ENCODE data around the gene RSPH3. TPM values are rescaled to one million over a fixed set of nuclear protein-coding genes. Genes with fewer than 3 reads are reported as not detected.
A peak's percentile ranks its signal among the peaks of the same experiment; 100 is the strongest.
"Not testable (repeated sequence)": the region's sequence is repeated elsewhere in the genome, so short reads cannot be mapped to it uniquely, and the experiment has no call there.

RSPH3 gene
- total and polyA plus RNA-seq, 3 experiments from 2014 or later: 3.3 to 4.4 (median 4.2) TPM

DNA sequence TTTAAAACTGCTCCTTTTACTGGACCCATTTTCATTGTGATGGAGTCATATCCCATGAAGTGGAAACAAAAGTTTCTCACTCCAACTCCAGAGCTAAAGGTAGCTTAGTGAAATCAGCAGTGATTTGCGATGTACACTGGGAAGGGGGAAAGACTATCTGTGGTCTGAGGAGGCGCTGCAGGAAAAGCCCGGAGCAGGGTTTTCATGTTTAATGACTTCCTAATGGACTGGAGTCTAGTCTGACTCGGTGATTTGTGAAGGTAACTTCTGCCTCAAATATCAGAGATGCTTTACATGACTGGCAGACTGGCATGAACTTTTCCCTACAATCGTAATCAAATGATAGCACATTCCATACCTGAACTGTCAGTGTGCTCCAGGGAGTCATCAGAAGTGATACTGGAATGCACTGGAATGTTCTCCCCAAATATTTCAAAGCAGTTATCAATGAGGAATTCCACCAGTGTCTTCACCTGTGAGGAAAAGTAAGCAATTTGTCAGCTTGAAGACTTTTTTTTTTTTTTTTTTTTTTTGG is 37.8 kb upstream of the RSPH3 start:
- CTCF ChIA-PET: interaction anchor here (1.8 to 11.8 kb wide), 3 partner anchors 26 to 90 kb away, joined by 4 to 288 read pairs (median 100); no protein-coding TSS in a partner anchor
- POLR2A ChIA-PET: interaction anchor here (0.6 to 1.4 kb wide), 5 partner anchors 8 to 1658 kb away, joined by 3 to 6 read pairs (median 3); no protein-coding TSS in a partner anchor
- H3K4me1 Mint-ChIP-seq: peaks cover 79 to 95% (median 87%) of the 10 kb centered on the region in 3 donors
- Histone ChIP-seq H3K4me3 (ENCODE audit: low read length) (no peak overlapping the region), H3K36me3 (ENCODE audit: insufficient read depth, low read length) (peaks cover 65% of the 10 kb centered on the region), H3K4me1 (ENCODE audit: insufficient read depth, low read length) (peaks cover 65% of the 10 kb centered on the region), H3K9me3 (ENCODE audit: low read length) (no peaks in the 10 kb centered on the region), H3K27ac (ENCODE audit: low read depth, low read length) (no peak overlapping the region), H3K27me3 (ENCODE audit: insufficient read depth, low read length, poor library complexity, severe bottlenecking) (no peaks in the 10 kb centered on the region)
- peak overlapping the region; percentile 76 to 100 (median 95) for H3K27ac Mint-ChIP-seq
- H3K27me3 Mint-ChIP-seq: no peaks in the 10 kb centered on the region
- peak overlapping the region; percentile 72 to 100 (median 99) for H3K4me3 Mint-ChIP-seq
- peaks cover 55 to 86% (median 55%) of the 10 kb centered on the region in 3 donors for H3K36me3 Mint-ChIP-seq
- no peaks in the 10 kb centered on the region for H3K9me3 Mint-ChIP-seq
- no peak for DNase-seq

DNA sequence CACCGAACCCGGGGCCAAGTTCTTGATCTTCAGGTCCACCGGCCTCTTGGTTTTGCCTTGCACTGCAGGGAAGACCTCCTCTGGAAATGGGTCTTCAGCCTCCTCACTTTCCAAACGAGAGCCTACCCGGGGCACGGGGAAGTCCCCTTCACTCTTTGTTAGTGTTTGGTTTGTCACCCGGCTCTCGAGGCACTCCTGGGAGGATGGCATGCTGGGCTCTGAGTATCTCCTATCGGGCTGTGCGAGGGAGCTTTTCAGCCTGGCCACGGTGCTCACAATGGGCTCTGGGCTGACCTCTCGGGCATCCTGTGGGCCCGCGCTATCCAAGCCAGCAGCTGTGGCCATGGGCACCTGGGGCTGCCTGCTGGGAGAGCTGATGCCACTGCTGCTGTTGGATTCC is 36.7 kb upstream of the RSPH3 start:
- Mint-ChIP-seq H3K4me1 (peaks cover 74 to 91% (median 79%) of the 10 kb centered on the region in 3 donors), H3K9me3 (no peaks in the 10 kb centered on the region), H3K27me3 (no peaks in the 10 kb centered on the region), H3K36me3 (peaks cover 44 to 74% (median 46%) of the 10 kb centered on the region in 3 donors), H3K4me3 (peak overlapping the region; percentile 62 to 100 (median 71)), H3K27ac (peak overlapping the region; percentile 83 to 100 (median 90))
- H3K36me3 ChIP-seq (ENCODE audit: insufficient read depth, low read length): peaks cover 59% of the 10 kb centered on the region
- peaks cover 59% of the 10 kb centered on the region for H3K4me1 ChIP-seq (ENCODE audit: insufficient read depth, low read length)
- H3K9me3 ChIP-seq (ENCODE audit: low read length): no peaks in the 10 kb centered on the region
- H3K27ac ChIP-seq (ENCODE audit: low read depth, low read length): no peak overlapping the region
- H3K4me3 ChIP-seq (ENCODE audit: low read length): no peak overlapping the region
- CTCF ChIA-PET: interaction anchor here (1.8 to 11.8 kb wide), 4 partner anchors 28 to 98 kb away, joined by 4 to 288 read pairs (median 8); no protein-coding TSS in a partner anchor
- peak in 2 of 5 donors; percentile 27 to 29 for DNase-seq
- POLR2A ChIA-PET: no interaction called here
- H3K27me3 ChIP-seq (ENCODE audit: insufficient read depth, low read length, poor library complexity, severe bottlenecking): no peaks in the 10 kb centered on the region

DNA sequence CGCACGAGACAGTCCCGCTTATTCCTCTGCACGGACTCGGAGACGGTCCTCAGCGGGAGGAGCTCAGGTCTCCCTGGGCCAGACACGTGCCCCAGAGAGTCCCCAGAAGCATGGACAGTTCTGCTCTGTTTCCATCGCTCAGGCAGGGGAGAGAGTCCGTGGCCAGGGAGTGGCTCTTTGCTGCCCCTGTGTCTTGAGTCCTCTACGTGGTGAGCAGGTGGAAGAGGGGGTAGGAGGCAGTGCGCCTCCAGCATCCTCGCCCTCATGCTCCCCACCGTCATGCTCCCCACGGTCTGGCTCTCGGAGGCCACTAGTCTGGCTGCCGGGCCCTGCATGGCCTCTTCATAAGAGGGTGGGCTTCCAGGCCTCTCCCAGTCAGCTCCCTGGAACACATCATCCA is 35.9 kb upstream of the RSPH3 start:
- Histone ChIP-seq H3K36me3 (ENCODE audit: insufficient read depth, low read length) (peaks cover 51% of the 10 kb centered on the region), H3K27ac (ENCODE audit: low read depth, low read length) (no peak overlapping the region), H3K4me3 (ENCODE audit: low read length) (no peak overlapping the region), H3K4me1 (ENCODE audit: insufficient read depth, low read length) (peaks cover 51% of the 10 kb centered on the region), H3K27me3 (ENCODE audit: insufficient read depth, low read length, poor library complexity, severe bottlenecking) (no peaks in the 10 kb centered on the region), H3K9me3 (ENCODE audit: low read length) (no peaks in the 10 kb centered on the region)
- H3K9me3 Mint-ChIP-seq: no peaks in the 10 kb centered on the region
- peaks cover 66 to 83% (median 71%) of the 10 kb centered on the region in 3 donors for H3K4me1 Mint-ChIP-seq
- no peak for DNase-seq
- H3K36me3 Mint-ChIP-seq: peaks cover 36 to 66% (median 39%) of the 10 kb centered on the region in 3 donors
- H3K4me3 Mint-ChIP-seq: peak overlapping the region in 6 of 7 donors; percentile 19 to 100 (median 63)
- POLR2A ChIA-PET: interaction anchor here (0.7 to 1.6 kb wide), 2 partner anchors 9 to 27 kb away, joined by 3 to 5 read pairs; partner anchors contain the start of gene TAGAP
- peak overlapping the region; percentile 71 to 100 (median 90) for H3K27ac Mint-ChIP-seq
- CTCF ChIA-PET: interaction anchor here (2.3 to 11.8 kb wide), 3 partner anchors 27 to 98 kb away, joined by 7 to 288 read pairs (median 8); no protein-coding TSS in a partner anchor
- H3K27me3 Mint-ChIP-seq: no peaks in the 10 kb centered on the region

DNA sequence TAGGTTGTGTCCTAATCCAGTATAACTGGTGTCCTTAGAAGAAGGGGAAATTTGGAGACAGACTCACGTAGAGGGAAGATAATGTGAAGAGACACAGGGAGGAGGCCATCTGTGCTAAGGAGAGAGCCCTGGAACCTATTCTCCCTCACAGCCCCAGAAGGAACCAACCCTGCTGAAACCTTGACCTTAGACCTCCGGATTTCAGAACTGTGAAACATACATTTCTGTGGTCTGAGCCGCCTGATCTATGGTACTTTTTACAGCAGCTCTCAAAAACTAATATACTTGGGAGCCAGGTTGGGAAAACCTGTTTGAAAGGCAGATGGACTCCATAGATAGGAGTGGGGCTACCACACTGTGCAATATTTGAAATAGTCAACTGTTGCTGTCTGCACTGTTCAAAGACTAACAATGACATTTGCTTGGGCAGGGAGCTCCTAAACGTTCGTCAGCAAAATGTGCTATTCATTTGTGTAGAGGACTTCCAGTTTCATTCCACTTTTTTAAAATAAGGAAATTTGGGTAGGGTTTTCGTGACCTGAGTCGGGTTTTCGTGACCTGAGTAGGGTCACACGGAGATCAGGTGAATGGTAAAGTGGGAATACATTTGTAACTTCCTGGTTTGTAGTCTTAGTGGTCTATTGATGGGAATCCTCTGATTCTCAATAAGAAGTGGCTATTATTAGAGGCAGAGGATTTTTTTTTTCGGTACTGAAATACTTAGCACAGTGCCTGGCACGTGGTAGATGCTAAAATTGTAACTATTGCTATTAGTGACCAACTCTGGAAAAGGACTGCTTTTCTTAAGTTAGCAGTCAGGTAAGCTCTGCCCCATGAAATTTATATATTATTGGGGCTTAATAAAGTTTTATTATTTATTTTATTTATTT is 33.4 kb upstream of the RSPH3 start:
- Mint-ChIP-seq H3K27ac (peak overlapping the region in 7 of 8 donors; percentile 34 to 87 (median 73)), H3K4me1 (peaks cover 43 to 58% (median 46%) of the 10 kb centered on the region in 3 donors), H3K9me3 (no peaks in the 10 kb centered on the region), H3K4me3 (no peak overlapping the region), H3K36me3 (peaks cover 14 to 41% (median 23%) of the 10 kb centered on the region in 3 donors), H3K27me3 (no peaks in the 10 kb centered on the region)
- Histone ChIP-seq H3K27ac (ENCODE audit: low read depth, low read length) (no peak overlapping the region), H3K4me1 (ENCODE audit: insufficient read depth, low read length) (peaks cover 29% of the 10 kb centered on the region), H3K36me3 (ENCODE audit: insufficient read depth, low read length) (peaks cover 33% of the 10 kb centered on the region), H3K27me3 (ENCODE audit: insufficient read depth, low read length, poor library complexity, severe bottlenecking) (no peaks in the 10 kb centered on the region), H3K4me3 (ENCODE audit: low read length) (no peak overlapping the region), H3K9me3 (ENCODE audit: low read length) (no peaks in the 10 kb centered on the region)
- ChIA-PET CTCF (interaction anchor here (1.1 to 2.2 kb wide), 5 partner anchors 9 to 73 kb away, joined by 3 to 8 read pairs (median 3); no protein-coding TSS in a partner anchor), POLR2A (interaction anchor here (1.1 kb wide), 1 partner anchor 19 kb away, joined by 3 read pairs; no protein-coding TSS in a partner anchor)
- no peak for DNase-seq

DNA sequence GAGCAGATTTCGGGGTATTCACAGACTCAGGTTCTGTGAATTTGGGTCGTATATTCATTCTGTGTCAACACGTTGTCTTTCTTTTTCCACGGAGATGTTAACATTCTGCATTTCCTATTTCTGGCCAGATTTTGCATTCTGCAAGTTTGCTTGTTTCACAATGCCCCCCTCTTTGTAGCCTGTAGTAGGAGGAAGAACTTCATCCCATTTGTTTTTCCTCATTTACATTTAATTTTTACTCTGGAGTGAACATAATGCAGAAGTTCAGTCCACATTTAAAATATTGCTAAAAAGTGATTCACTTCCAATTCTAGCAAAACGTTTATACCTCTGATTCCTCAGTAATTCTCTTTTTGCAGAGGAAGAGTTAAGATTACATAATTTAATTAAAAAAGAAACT is 31.8 kb upstream of the RSPH3 start:
- no peaks in the 10 kb centered on the region for H3K9me3 ChIP-seq (ENCODE audit: low read length)
- Mint-ChIP-seq H3K36me3 (peaks cover 13 to 28% (median 15%) of the 10 kb centered on the region in 3 donors), H3K27me3 (no peaks in the 10 kb centered on the region), H3K4me3 (no peak overlapping the region), H3K4me1 (peaks cover 32 to 44% (median 32%) of the 10 kb centered on the region in 3 donors), H3K27ac (peak overlapping the region in 4 of 8 donors; percentile 6 to 33 (median 16)), H3K9me3 (peaks cover 0 to 3% (median 0%) of the 10 kb centered on the region in 5 donors)
- no peak for DNase-seq
- ChIA-PET POLR2A (interaction anchor here (1.1 kb wide), 1 partner anchor 379 kb away, joined by 3 read pairs; no protein-coding TSS in a partner anchor), CTCF (interaction anchor here (0.7 to 2.2 kb wide), 4 partner anchors 12 to 31 kb away, joined by 3 to 8 read pairs (median 4); no protein-coding TSS in a partner anchor)
- no peaks in the 10 kb centered on the region for H3K27me3 ChIP-seq (ENCODE audit: insufficient read depth, low read length, poor library complexity, severe bottlenecking)
- peaks cover 22% of the 10 kb centered on the region for H3K36me3 ChIP-seq (ENCODE audit: insufficient read depth, low read length)
- H3K4me1 ChIP-seq (ENCODE audit: insufficient read depth, low read length): peaks cover 16% of the 10 kb centered on the region
- no peak overlapping the region for H3K4me3 ChIP-seq (ENCODE audit: low read length)
- H3K27ac ChIP-seq (ENCODE audit: low read depth, low read length): no peak overlapping the region

DNA sequence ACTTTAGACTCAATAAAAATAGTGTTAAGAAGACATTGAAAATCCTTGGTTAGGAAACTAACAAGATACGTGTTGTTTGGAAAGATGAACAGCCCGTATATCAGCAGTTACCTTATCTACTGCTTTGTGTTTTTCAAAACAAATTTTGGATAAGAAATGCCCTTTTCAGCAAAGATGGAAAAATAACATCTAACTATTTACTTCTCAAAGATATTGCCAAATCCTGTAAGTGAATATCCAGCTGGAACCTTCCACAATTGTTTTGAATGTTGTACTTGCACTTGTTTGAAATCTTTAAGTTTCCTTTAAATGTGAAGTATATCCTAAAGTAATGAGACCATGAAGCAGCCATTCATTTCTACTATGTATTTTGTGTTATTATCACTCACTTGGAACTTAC is 30.2 kb upstream of the RSPH3 start:
- peaks cover 6% of the 10 kb centered on the region for H3K36me3 ChIP-seq (ENCODE audit: insufficient read depth, low read length)
- POLR2A ChIA-PET: no interaction called here
- H3K27me3 Mint-ChIP-seq: no peaks in the 10 kb centered on the region
- H3K4me1 Mint-ChIP-seq: peaks cover 16 to 27% (median 18%) of the 10 kb centered on the region in 3 donors
- H3K9me3 Mint-ChIP-seq: peaks cover 6 to 14% (median 11%) of the 10 kb centered on the region in 5 donors
- H3K4me3 Mint-ChIP-seq: no peak overlapping the region
- no peak overlapping the region for H3K4me3 ChIP-seq (ENCODE audit: low read length)
- H3K27ac Mint-ChIP-seq: peak overlapping the region in 2 of 8 donors; percentile 8 to 19
- CTCF ChIA-PET: no interaction called here
- no peak for DNase-seq
- no peaks in the 10 kb centered on the region for H3K4me1 ChIP-seq (ENCODE audit: insufficient read depth, low read length)
- H3K9me3 ChIP-seq (ENCODE audit: low read length): no peaks in the 10 kb centered on the region
- peaks cover 10 to 23% (median 18%) of the 10 kb centered on the region in 3 donors for H3K36me3 Mint-ChIP-seq
- no peaks in the 10 kb centered on the region for H3K27me3 ChIP-seq (ENCODE audit: insufficient read depth, low read length, poor library complexity, severe bottlenecking)
- no peak overlapping the region for H3K27ac ChIP-seq (ENCODE audit: low read depth, low read length)

DNA sequence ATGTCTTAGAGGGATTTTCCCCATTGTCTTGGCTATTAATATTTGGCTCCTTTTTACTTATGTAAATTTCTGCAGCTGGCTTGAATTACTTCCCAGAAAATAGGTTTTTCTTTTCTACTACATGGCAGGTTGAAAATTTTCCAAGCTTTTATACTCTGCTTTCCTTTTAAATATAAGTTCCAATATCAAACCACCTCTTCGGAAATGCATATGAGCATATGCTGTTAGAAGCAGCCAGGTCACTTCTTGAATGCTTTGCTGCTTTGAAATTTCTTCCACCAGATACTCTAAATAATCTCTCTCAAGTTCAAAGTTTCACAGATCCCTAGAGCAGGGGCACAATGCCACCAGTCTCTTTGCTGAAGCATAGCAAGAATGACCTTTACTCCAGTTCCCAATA is 25.2 kb upstream of the RSPH3 start:
- H3K27ac ChIP-seq (ENCODE audit: low read depth, low read length); H3K27me3 Mint-ChIP-seq; H3K4me1 Mint-ChIP-seq; H3K36me3 ChIP-seq (ENCODE audit: insufficient read depth, low read length); DNase-seq; POLR2A ChIA-PET; H3K9me3 ChIP-seq (ENCODE audit: low read length); H3K4me3 ChIP-seq (ENCODE audit: low read length); H3K4me1 ChIP-seq (ENCODE audit: insufficient read depth, low read length); H3K27me3 ChIP-seq (ENCODE audit: insufficient read depth, low read length, poor library complexity, severe bottlenecking): not testable (repeated sequence)
- Mint-ChIP-seq H3K36me3 (peaks cover 9 to 51% (median 20%) of the 10 kb centered on the region in 3 donors), H3K9me3 (peaks cover 21 to 36% (median 28%) of the 10 kb centered on the region in 5 donors), H3K27ac (peak overlapping the region in 2 of 8 donors; percentile 27 to 56), H3K4me3 (peak overlapping the region in 1 of 7 donors; percentile 18)
- CTCF ChIA-PET: interaction anchor here (1.1 to 3.4 kb wide), 3 partner anchors 16 to 109 kb away, joined by 3 to 11 read pairs (median 4); no protein-coding TSS in a partner anchor
